HepG2 (cell line): ENCODE results near the gene TMEM255B. TPM values are rescaled to one million over a fixed set of nuclear protein-coding genes. Genes with fewer than 3 reads are reported as not detected.

Experiments
- BHLHE40 ChIP-seq: IDR thresholded peaks from 2 replicates; pipeline ENCODE4 v1.6.1; 2011; ENCODE audit warnings: low read length, improper control_type of control experiment
- EZH2 ChIP-seq: conservative IDR thresholded peaks from 2 replicates; pipeline ENCODE4 v1.6.1; 2012; ENCODE audit warnings: mild to moderate bottlenecking, low read depth, low read length, moderate library complexity
- FOXK1 ChIP-seq: sonication (generic); formaldehyde crosslinking; IDR thresholded peaks from 2 replicates; pipeline ENCODE4 v1.4.0; 2020; ENCODE audit warnings: low read depth, missing genetic modification reagents, borderline replicate concordance
- GABPB1 ChIP-seq: IDR thresholded peaks from 2 replicates; pipeline ENCODE4 v1.6.1; 2016; ENCODE audit warnings: mild to moderate bottlenecking, missing genetic modification reagents, moderate library complexity, missing compliant biosample characterization
- HNRNPL ChIP-seq: fragments of 200-400 bp; formaldehyde crosslinking; IDR thresholded peaks from 2 replicates; pipeline ENCODE4 v1.6.1; 2017; ENCODE audit warnings: mild to moderate bottlenecking, low read depth, low read length
- HOXA3 ChIP-seq: sonication (generic); formaldehyde crosslinking; IDR thresholded peaks from 2 replicates; pipeline ENCODE4 v1.5.0; 2020; ENCODE audit warnings: missing genetic modification reagents
- HOXD1 ChIP-seq: sonication (generic); formaldehyde crosslinking; IDR thresholded peaks from 2 replicates; pipeline ENCODE4 v1.5.0; 2020; ENCODE audit warnings: missing genetic modification reagents
- JDP2 ChIP-seq: sonication (generic); formaldehyde crosslinking; IDR thresholded peaks from 2 replicates; pipeline ENCODE4 v1.8.1; 2022; ENCODE audit warnings: missing genetic modification reagents, borderline replicate concordance
- MAFF ChIP-seq: IDR thresholded peaks from 2 replicates; pipeline ENCODE4 v1.6.1; 2011; ENCODE audit warnings: low read depth, low read length, improper control_type of control experiment
- MIXL1 ChIP-seq: IDR thresholded peaks from 2 replicates; pipeline ENCODE4 v1.6.1; 2016
- MLLT10 ChIP-seq: sonication (generic); formaldehyde crosslinking; IDR thresholded peaks from 2 replicates; pipeline ENCODE4 v1.4.0; 2020; ENCODE audit warnings: missing genetic modification reagents
- PRMT3 ChIP-seq: sonication (generic); formaldehyde crosslinking; IDR thresholded peaks from 2 replicates; pipeline ENCODE4 v1.8.1; 2022; ENCODE audit warnings: low read depth, mild to moderate bottlenecking, moderate library complexity, missing genetic modification reagents, borderline replicate concordance
- REL ChIP-seq: sonication (generic); formaldehyde crosslinking; conservative IDR thresholded peaks from 2 replicates; pipeline ENCODE4 v1.8.0; 2022; ENCODE audit warnings: mild to moderate bottlenecking, missing genetic modification reagents, moderate library complexity
- RFX5 ChIP-seq: IDR thresholded peaks from 2 replicates; pipeline ENCODE4 v1.6.1; 2011; ENCODE audit warnings: low read depth, low read length, improper control_type of control experiment
- RXRA ChIP-seq: sonication (generic); formaldehyde crosslinking; IDR thresholded peaks from 2 replicates; pipeline ENCODE4 v1.5.1; 2020; ENCODE audit warnings: missing genetic modification reagents
- SAFB2 ChIP-seq: sonication (generic); formaldehyde crosslinking; IDR thresholded peaks from 2 replicates; pipeline ENCODE4 v1.5.1; 2020; ENCODE audit warnings: missing genetic modification reagents, low read depth, mild to moderate bottlenecking, borderline replicate concordance
- STAG1 ChIP-seq: sonication (generic); formaldehyde crosslinking; IDR thresholded peaks from 2 replicates; pipeline ENCODE4 v1.4.0; 2020; ENCODE audit warnings: missing genetic modification reagents
- TBP ChIP-seq: sonication (generic); formaldehyde crosslinking; IDR thresholded peaks from 2 replicates; pipeline ENCODE4 v1.5.0; 2020; ENCODE audit warnings: missing genetic modification reagents
- ZEB1 ChIP-seq: IDR thresholded peaks from 2 replicates; pipeline ENCODE4 v1.6.1; 2012; ENCODE audit warnings: mild to moderate bottlenecking, low read depth, inconsistent platforms; ENCODE audit not compliant: insufficient replicate concordance
- ZKSCAN8 ChIP-seq: IDR thresholded peaks from 2 replicates; pipeline ENCODE4 v1.6.1; 2016; ENCODE audit warnings: borderline replicate concordance, missing genetic modification reagents, missing compliant biosample characterization
- ZMAT3 ChIP-seq: sonication (generic); formaldehyde crosslinking; conservative IDR thresholded peaks from 2 replicates; pipeline ENCODE4 v1.7.0; 2021; ENCODE audit warnings: missing genetic modification reagents
- ZMYM3 ChIP-seq: sonication (generic); formaldehyde crosslinking; IDR thresholded peaks from 2 replicates; pipeline ENCODE4 v1.5.1; 2020; ENCODE audit warnings: mild to moderate bottlenecking, missing genetic modification reagents
- ZNF121 ChIP-seq: sonication (generic); formaldehyde crosslinking; IDR thresholded peaks from 2 replicates; pipeline ENCODE4 v1.5.0; 2020; ENCODE audit warnings: mild to moderate bottlenecking, missing genetic modification reagents
- ZNF180 ChIP-seq: sonication (generic); formaldehyde crosslinking; IDR thresholded peaks from 2 replicates; pipeline ENCODE4 v1.4.0; 2020; ENCODE audit warnings: low read depth, missing genetic modification reagents, borderline replicate concordance
- ZNF256 ChIP-seq: sonication (generic); formaldehyde crosslinking; conservative IDR thresholded peaks from 2 replicates; pipeline ENCODE4 v1.4.0; 2020; ENCODE audit warnings: missing genetic modification reagents
- ZNF274 ChIP-seq: sonication (generic); formaldehyde crosslinking; IDR thresholded peaks from 2 replicates; pipeline ENCODE4 v1.5.1; 2020; ENCODE audit warnings: mild to moderate bottlenecking, missing genetic modification reagents
- ZNF430 ChIP-seq: sonication (generic); formaldehyde crosslinking; IDR thresholded peaks from 2 replicates; pipeline ENCODE4 v1.9.0; 2021; ENCODE audit warnings: mild to moderate bottlenecking, missing genetic modification reagents
- ZNF550 ChIP-seq: sonication (generic); formaldehyde crosslinking; IDR thresholded peaks from 2 replicates; pipeline ENCODE4 v1.4.0; 2020; ENCODE audit warnings: mild to moderate bottlenecking, missing genetic modification reagents, borderline replicate concordance
- ZNF556 ChIP-seq: sonication (generic); formaldehyde crosslinking; IDR thresholded peaks from 2 replicates; pipeline ENCODE4 v1.4.0; 2020; ENCODE audit warnings: mild to moderate bottlenecking, missing genetic modification reagents, borderline replicate concordance
- ZNF776 ChIP-seq: sonication (generic); formaldehyde crosslinking; IDR thresholded peaks from 2 replicates; pipeline ENCODE4 v1.4.0; 2020; ENCODE audit warnings: mild to moderate bottlenecking, missing genetic modification reagents
- ZNF850 ChIP-seq: sonication (generic); formaldehyde crosslinking; conservative IDR thresholded peaks from 2 replicates; pipeline ENCODE4 v1.9.0; 2021; ENCODE audit warnings: mild to moderate bottlenecking, missing genetic modification reagents
- ZNF891 ChIP-seq: sonication (generic); formaldehyde crosslinking; IDR thresholded peaks from 2 replicates; pipeline ENCODE4 v1.5.0; 2020; ENCODE audit warnings: mild to moderate bottlenecking, missing genetic modification reagents
- ZSCAN31 ChIP-seq: sonication (generic); formaldehyde crosslinking; IDR thresholded peaks from 2 replicates; pipeline ENCODE4 v1.5.0; 2020; ENCODE audit warnings: low read depth, mild to moderate bottlenecking, missing genetic modification reagents
- polyA plus RNA-seq, 8 experiments: library from polyadenylated mRNA; depleted of rRNA in 3 of 8; stranded (reverse) in 7 of 8; unstranded in 1 of 8; fragments of >200 nt; fragmentation: Illumina TruSeq in 4 of 8; extraction: Trizol in 4 of 8; gene quantifications; 2 replicates each; pipeline versions ENCODE4 v1.2.1 to v1.2.3, GENCODE V29; 2011 to 2016; ENCODE audit warnings: low read depth in 4 of 8, missing spikeins in 1 of 8, mixed read lengths in 1 of 8; ENCODE audit not compliant: insufficient read depth in 1 of 8
- total RNA-seq, 5 experiments: library from RNA; depleted of rRNA; stranded (reverse); fragments of >200 nt; fragmentation: Illumina TruSeq; extraction: Trizol; gene quantifications; 2 replicates each; pipeline ENCODE4 v1.2.3, GENCODE V29; 2016; ENCODE audit warnings: low read depth in 1 of 5
- TF ChIP-seq, protein P1 (sequence below): sonication (generic); formaldehyde crosslinking; IDR thresholded peaks from 2 replicates; pipeline ENCODE4 v1.5.1; 2020; ENCODE audit warnings: missing genetic modification reagents, mild to moderate bottlenecking, borderline replicate concordance

TMEM255B gene
- total and polyA plus RNA-seq, 2 of the 13 experiments (the other 11 are each of a cell fraction or from before 2014, with no cell fraction given) = not detected

DNA sequence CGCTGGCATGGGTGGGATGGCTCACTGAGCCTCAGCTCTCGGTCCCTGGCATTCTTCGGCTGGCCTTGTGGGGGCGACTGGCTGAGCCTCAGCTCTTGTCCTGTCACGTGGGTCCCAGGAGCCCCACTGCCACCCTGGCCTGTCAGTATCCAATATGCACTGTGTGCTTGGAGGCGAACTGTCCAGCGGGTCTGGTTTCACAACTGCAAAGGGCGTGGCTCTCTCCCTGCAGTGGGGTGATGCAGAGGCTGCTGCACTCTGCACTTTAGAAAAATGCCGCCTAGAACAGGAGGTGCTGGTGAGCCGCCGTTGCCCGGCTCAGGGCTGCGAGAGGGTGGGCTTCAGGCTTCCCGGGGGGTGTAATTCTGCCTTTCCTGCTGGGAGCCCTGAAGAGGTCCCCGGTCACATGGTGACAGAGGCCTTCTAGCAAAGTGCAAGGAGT is 17.0 kb upstream of the TMEM255B start (continued):
- TF ChIP-seq RXRA = peak; percentile 55; the same call in 1 of the 2 replicates
- TF ChIP-seq TBP (CRISPR knock-in tag) = no peak
- no peak for TF ChIP-seq ZNF180
- 0 out of 2 replicates have a peak, but pooled peaks have one; percentile 25 for TF ChIP-seq ZNF274 (CRISPR knock-in tag)
- TF ChIP-seq MAFF = no peak
- no peak for TF ChIP-seq FOXK1 (CRISPR knock-in tag)
- TF ChIP-seq ZNF891 (CRISPR knock-in tag) = no peak
- peak; percentile 60; the same call in 1 of the 2 replicates for TF ChIP-seq ZNF556 (CRISPR knock-in tag)
- TF ChIP-seq ZSCAN31 = 0 out of 2 replicates have a peak, but pooled peaks have one; percentile 31
- no peak for TF ChIP-seq ZMAT3
- no peak for TF ChIP-seq EZH2
- peak; percentile 60 for TF ChIP-seq HOXA3 (CRISPR knock-in tag)
- peak; percentile 29; the same call in 1 of the 2 replicates for TF ChIP-seq ZNF121 (CRISPR knock-in tag)
- 0 out of 2 replicates have a peak, but pooled peaks have one; percentile 20 for TF ChIP-seq ZKSCAN8 (CRISPR knock-in tag)
- TF ChIP-seq SAFB2 = no peak
- no peak for TF ChIP-seq ZEB1
- TF ChIP-seq BHLHE40 = peak; percentile 53; the same call in 1 of the 2 replicates
- no peak for TF ChIP-seq HOXD1
- no peak for TF ChIP-seq ZNF850
- TF ChIP-seq REL (CRISPR knock-in tag) = no peak
- no peak for TF ChIP-seq ZNF256 (CRISPR knock-in tag)
- TF ChIP-seq STAG1 (CRISPR knock-in tag) = peak; percentile 29; the same call in 1 of the 2 replicates
- TF ChIP-seq GABPB1 (CRISPR knock-in tag) = no peak; the same call in 1 of the 2 replicates
- TF ChIP-seq MLLT10 (CRISPR knock-in tag) = no peak
- 0 out of 2 replicates have a peak, but pooled peaks have one; percentile 59 for TF ChIP-seq ZNF430 (CRISPR knock-in tag)
- 0 out of 2 replicates have a peak, but pooled peaks have one; percentile 57 for TF ChIP-seq HNRNPL
- no peak for TF ChIP-seq PRMT3 (CRISPR knock-in tag)
- no peak for TF ChIP-seq JDP2
- no peak for TF ChIP-seq ZNF776 (CRISPR knock-in tag)
- TF ChIP-seq, protein P1, sequence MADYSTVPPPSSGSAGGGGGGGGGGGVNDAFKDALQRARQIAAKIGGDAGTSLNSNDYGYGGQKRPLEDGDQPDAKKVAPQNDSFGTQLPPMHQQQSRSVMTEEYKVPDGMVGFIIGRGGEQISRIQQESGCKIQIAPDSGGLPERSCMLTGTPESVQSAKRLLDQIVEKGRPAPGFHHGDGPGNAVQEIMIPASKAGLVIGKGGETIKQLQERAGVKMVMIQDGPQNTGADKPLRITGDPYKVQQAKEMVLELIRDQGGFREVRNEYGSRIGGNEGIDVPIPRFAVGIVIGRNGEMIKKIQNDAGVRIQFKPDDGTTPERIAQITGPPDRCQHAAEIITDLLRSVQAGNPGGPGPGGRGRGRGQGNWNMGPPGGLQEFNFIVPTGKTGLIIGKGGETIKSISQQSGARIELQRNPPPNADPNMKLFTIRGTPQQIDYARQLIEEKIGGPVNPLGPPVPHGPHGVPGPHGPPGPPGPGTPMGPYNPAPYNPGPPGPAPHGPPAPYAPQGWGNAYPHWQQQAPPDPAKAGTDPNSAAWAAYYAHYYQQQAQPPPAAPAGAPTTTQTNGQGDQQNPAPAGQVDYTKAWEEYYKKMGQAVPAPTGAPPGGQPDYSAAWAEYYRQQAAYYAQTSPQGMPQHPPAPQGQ (CRISPR knock-in tag) = no peak
- TF ChIP-seq MIXL1 = no peak
- peak; percentile 67; the same call in 1 of the 2 replicates for TF ChIP-seq ZMYM3 (CRISPR knock-in tag)
- no peak for TF ChIP-seq RFX5
- no peak for TF ChIP-seq ZNF550 (CRISPR knock-in tag)
